ENCODE measurements around the gene ATG4B.

ATG4B gene

GRCh38 chr2:241613017-241613780 is 24.3 kb upstream of the ATG4B start:
- no peak for DNase-seq

DNA sequence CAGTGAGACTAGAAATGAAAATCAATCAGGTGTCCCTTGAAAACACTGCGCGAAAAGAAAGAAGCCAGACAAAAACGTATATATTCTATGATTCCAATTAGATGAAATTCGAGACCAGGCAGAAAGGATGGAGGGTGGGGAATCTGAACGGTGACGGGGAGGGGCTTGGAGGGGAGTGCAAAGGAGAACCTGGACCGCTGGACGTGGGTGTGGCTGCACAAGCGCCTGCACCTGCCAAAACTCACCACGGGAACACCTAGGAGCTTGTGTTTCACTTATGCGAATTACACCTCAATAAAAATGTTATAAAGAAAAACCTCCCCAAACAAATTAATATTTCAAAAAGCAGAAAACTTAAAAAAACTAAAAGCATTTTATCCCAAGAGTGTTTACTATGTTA is 22.5 kb upstream of the ATG4B start:
- no peak for DNase-seq

DNA sequence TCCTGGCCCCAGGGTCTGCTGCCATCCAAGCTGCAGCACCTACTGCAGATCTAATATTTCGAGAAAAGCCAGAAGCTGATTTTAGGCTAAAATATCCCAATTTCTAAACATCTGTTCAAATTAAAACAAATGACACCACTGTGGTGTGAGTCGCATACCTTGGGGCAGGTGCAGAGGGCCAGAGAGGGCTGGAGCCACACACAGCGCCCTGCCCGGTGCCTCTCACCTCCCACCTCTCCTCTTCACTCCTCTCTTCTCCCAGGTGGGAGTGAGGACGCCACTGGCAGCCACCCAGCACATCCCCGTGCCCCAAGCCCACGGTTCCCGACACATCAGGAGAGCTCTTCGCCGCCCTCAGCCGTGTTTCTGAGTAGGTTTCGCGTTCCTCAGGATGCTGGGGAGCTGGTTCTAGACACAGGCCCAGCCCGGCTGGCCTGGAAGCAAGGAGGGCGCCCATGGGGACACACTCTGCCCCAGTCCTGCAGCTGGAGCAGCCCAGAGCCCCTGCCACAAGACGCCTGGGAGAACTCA is 21.9 kb upstream of the ATG4B start:
- no peak for DNase-seq

GRCh38 chr2:241616168-241617125 is 21.0 kb upstream of the ATG4B start:
- no peak for DNase-seq

- DNase-seq: peak; percentile 76
Measured at GRCh38 chr2:241617431-241618154, 19.9 kb upstream of the ATG4B start.

GRCh38 chr2:241618296-241618805 is 19.1 kb upstream of the ATG4B start:
- no peak for DNase-seq

- DNase-seq: no peak
Measured at GRCh38 chr2:241618829-241619228, 18.7 kb upstream of the ATG4B start.

DNA sequence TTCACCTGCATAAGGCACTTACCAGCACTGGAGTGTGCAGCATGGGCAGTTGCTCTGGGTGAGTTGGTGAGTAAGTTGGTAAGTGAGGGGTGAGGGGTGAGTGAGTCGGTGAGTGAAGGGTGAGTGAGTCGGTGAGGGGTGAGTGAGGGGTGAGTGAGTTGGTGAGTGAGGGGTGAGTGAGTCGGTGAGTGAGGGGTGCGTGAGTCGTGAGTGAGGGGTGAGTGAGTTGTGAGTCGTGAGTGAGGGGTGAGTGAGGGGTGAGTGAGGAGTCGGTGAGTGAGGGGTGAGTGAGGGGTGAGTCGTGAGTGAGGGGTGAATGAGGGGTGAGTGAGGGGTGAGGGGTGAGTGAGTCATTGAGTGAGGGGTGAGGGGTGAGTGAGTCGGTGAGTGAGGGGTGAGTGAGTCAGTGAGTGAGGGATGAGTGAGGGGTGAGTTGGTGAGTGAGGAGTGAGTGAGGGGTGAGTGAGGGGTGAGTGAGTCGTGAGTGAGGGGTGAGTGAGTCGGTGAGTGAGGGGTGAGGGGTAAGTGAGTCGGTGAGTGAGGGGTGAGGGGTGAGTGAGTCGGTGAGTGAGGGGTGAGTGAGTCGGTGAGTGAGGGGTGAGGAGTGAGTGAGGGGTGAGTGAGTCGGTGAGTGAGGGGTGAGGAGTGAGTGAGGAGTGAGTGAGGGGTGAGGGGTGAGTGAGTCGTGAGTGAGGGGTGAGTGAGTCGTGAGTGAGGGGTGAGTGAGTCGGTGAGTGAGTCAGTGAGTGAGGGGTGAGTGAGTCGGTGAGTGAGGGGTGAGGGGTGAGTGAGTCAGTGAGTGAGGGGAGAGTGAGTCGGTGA is 17.7 kb upstream of the ATG4B start:
- DNase-seq: no peak

GRCh38 chr2:241620419-241620769 is 17.1 kb upstream of the ATG4B start:
- DNase-seq: peak; percentile 82

DNA sequence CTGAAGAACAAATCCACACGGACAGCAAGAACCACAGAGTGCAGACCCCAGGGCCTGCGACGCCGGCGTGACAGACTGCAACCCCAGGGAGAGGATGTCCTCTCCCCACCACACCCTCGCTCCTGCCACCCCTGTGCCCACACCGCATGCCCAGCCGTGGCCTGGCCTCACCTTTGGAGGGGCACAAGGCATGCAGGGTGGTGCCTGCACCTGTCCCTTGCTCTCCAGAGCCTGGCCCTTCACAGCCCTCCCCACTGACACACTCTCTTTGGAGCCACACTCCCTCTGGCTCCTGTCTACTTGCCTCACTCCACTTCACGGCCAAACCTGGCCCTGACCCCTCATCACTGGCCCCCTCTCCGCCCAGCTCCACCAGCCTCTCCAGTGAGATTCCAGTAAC is 9.8 kb upstream of the ATG4B start:
- no peak for DNase-seq

DNA sequence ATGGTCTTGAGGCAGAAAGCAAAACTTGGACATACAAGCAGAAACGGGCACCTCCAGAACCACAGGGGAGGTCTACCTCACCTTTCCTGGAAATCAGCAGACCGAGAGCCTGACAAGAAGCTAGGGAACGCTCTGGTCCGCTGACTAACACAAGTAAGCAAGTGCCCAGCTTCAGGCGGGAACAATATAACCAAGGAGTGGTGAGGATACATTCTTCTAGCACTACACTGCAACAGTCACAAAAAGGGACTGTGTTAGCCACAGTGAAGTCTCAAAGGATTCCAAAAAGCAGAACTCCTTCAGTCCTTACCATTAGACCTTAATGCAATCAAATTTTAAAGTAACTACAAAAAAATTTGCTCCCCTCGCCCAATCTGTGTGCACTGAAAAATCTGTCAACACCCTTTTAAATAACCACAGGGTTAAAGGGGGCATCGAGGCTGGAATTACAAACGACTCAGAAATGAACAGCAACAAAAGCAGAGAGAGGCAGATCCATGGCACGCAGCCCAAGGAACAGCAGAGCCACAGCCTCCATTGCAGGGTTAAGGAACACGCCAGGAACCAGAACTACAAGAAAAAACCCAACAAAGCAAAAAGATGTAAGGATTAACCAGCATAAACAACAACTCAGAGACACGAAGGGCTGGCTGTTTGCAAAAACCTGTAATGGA is 7.6 kb upstream of the ATG4B start:
- no peak for DNase-seq

DNA sequence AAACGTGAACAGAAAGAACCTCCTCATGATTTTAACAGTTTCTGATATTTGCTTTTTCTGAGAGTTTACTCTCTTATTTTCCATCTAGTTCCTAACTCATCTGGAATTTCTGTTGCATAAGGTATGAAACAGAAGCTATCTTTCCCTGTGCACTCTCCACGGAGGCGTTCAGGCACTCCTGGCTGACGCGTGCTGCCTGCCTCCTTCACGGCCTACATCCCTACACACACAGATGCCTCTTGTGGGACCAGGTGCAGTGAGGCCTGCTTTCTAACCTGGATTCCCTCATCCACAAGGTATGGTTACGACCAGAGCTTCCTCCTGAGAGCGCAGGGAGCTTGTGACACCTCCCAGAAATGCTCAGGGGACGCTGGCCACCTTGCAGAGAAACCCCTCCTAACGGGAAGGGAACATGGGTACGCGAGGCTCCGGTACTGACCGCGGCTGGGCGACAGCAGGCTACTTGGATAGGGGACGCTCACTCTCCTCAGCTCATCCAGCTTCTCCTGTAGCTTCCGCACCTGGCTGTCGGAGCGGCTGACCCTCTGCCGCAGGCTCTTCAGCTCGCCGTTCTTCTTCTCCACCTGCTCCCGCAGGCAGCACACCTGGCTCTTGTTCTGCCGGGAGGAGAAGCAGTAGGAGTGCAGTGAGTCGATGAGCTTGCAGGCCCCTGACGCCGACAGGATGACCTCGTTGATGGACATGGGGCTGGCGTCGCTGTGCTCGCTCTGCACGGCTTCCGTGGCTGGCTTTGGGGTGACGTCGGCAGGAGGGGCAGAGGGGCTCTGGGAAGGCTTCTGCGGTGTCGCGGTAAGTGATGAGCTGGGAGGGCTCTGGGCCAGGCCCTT is 4.8 kb upstream of the ATG4B start:
- no peak for DNase-seq

- DNase-seq: no peak
Measured at GRCh38 chr2:241633561-241633960, 3.9 kb upstream of the ATG4B start.

- no peak for DNase-seq
Measured at GRCh38 chr2:241635756-241636155, 1.7 kb upstream of the ATG4B start.

- DNase-seq: peak; percentile 76
Measured at GRCh38 chr2:241636182-241637017, 1.1 kb upstream of the ATG4B start.

- no peak for DNase-seq
Measured at GRCh38 chr2:241637795-241638660, 535 bp downstream of the ATG4B start.

- no peak for DNase-seq
Measured at GRCh38 chr2:241638940-241639339, 1.4 kb downstream of the ATG4B start.

DNA sequence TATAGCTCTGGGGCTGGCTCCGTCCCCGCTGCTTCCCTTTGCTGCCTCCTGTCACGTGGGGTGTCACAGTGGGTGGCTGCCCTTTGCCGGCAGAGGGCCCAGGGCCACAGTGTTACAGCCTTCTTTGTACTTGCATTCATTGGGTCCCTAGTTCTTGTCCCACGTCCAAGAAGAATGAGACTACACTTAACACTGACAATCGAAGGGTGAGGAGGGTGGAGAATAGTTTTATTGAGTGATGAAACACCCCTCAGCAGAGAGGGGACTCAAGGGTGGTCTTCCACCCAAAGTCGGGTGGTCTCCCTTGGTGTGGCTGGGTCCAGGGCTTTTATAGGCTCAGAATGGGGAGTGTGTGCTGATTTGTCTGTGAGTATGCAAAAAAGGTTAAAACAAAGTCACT is 1.9 kb downstream of the ATG4B start:
- no peak for DNase-seq

Data from activated effector memory CD4-positive, alpha-beta T cell treated with anti-CD3 and anti-CD28 coated beads, Interleukin-2, amount 50 U/mL, for 16 hours (primary cell).